ENCODE data around the gene FIG4. TPM values are rescaled to one million over a fixed set of nuclear protein-coding genes. Genes with fewer than 3 reads are reported as not detected.
"Not testable (repeated sequence)": the region's sequence is repeated elsewhere in the genome, so short reads cannot be mapped to it uniquely, and the experiment has no call there.

FIG4 gene
- total RNA-seq, 1 donor from 2014 or later: 15.6 TPM

- peak; percentile 58 for DNase-seq (ENCODE audit: low read depth)
- Histone ChIP-seq H3K27me3 (ENCODE audit: control insufficient read depth, insufficient read depth, low read length) (peaks cover 4% of the 10 kb centered on the region), H3K4me3 (ENCODE audit: low read depth, low read length) (no peak overlapping the region), H3K36me3 (ENCODE audit: control insufficient read depth, insufficient read depth, low read length) (no peaks in the 10 kb centered on the region)
- TF ChIP-seq, protein P1, sequence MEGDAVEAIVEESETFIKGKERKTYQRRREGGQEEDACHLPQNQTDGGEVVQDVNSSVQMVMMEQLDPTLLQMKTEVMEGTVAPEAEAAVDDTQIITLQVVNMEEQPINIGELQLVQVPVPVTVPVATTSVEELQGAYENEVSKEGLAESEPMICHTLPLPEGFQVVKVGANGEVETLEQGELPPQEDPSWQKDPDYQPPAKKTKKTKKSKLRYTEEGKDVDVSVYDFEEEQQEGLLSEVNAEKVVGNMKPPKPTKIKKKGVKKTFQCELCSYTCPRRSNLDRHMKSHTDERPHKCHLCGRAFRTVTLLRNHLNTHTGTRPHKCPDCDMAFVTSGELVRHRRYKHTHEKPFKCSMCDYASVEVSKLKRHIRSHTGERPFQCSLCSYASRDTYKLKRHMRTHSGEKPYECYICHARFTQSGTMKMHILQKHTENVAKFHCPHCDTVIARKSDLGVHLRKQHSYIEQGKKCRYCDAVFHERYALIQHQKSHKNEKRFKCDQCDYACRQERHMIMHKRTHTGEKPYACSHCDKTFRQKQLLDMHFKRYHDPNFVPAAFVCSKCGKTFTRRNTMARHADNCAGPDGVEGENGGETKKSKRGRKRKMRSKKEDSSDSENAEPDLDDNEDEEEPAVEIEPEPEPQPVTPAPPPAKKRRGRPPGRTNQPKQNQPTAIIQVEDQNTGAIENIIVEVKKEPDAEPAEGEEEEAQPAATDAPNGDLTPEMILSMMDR (IDR thresholded peaks at IDR 0.05; ENCODE audit: insufficient read depth, low read length, poor library complexity, severe bottlenecking): no peak
Observed at GRCh38 chr6:109867970-109868358, 176.9 kb downstream of the FIG4 start.

DNA sequence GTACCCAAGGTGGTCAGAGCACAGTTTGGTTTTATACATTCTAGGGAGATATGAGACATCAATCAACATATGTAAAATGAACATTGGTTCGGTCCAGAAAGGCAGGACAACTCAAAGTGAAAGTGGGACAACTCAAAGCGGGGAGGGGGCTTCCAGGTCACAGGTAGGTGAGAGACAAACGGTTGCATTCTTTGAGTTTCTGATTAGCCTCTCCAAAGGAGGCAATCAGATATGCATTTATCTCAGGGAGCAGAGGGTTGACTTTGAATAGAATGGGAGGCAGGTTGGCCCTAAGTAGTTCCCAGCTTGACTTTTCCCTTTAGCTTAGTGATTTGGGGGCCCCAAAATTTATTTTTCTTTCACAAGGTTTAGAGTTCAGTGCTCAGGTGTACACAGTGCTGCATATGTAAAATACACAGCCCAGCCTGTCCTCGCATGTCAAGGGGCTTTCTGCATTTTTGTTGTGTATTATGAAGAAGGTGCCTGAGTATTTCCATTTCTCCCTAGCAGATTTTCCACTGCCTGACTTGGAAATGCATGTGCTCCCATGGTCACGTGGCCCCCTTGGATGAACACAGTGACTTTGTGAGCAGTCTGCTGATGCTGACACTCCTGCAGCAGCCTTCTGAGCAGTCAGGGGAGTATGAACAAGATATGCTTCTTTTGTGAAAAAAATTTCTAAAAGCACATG, 178.4 kb downstream of the FIG4 start:
- H3K36me3 ChIP-seq (ENCODE audit: control insufficient read depth, insufficient read depth, low read length); DNase-seq (ENCODE audit: low read depth); H3K27me3 ChIP-seq (ENCODE audit: control insufficient read depth, insufficient read depth, low read length); H3K4me3 ChIP-seq (ENCODE audit: low read depth, low read length): not testable (repeated sequence)

- TF ChIP-seq, protein P1 (IDR thresholded peaks at IDR 0.05; ENCODE audit: insufficient read depth, low read length, poor library complexity, severe bottlenecking): no peak
- peaks cover 4% of the 10 kb centered on the region for H3K27me3 ChIP-seq (ENCODE audit: control insufficient read depth, insufficient read depth, low read length)
- H3K36me3 ChIP-seq (ENCODE audit: control insufficient read depth, insufficient read depth, low read length): no peaks in the 10 kb centered on the region
- no peak overlapping the region for H3K4me3 ChIP-seq (ENCODE audit: low read depth, low read length)
- no peak for DNase-seq (ENCODE audit: low read depth)
Observed at GRCh38 chr6:109870089-109870410, 179.0 kb downstream of the FIG4 start.

DNA sequence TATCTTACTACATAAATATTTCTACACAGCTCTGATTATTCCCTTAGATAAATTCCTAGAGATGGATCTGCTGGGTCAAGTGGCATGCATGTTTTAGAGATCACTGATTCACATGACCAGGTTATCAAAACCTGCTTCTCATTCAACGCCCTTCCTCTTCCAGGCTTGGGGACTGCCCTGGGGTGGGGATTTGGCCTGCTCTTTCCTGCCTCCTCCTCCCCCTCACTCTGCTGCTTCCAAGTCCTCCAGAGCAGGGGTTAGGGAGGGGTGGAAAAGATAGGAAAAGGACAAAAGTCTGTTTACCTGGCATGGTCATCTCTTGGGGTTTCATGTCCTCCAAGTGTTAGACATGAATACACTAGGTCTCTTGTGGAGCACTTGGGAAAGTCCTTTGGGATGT, 181.5 kb downstream of the FIG4 start:
- Histone ChIP-seq H3K4me3 (ENCODE audit: low read depth, low read length) (no peak overlapping the region), H3K27me3 (ENCODE audit: control insufficient read depth, insufficient read depth, low read length) (no peaks in the 10 kb centered on the region), H3K36me3 (ENCODE audit: control insufficient read depth, insufficient read depth, low read length) (no peaks in the 10 kb centered on the region)
- TF ChIP-seq, protein P1 (IDR thresholded peaks at IDR 0.05; ENCODE audit: insufficient read depth, low read length, poor library complexity, severe bottlenecking): no peak
- no peak for DNase-seq (ENCODE audit: low read depth)

- Histone ChIP-seq H3K36me3 (ENCODE audit: control insufficient read depth, insufficient read depth, low read length) (no peaks in the 10 kb centered on the region), H3K4me3 (ENCODE audit: low read depth, low read length) (no peak overlapping the region), H3K27me3 (ENCODE audit: control insufficient read depth, insufficient read depth, low read length) (no peaks in the 10 kb centered on the region)
- TF ChIP-seq, protein P1 (IDR thresholded peaks at IDR 0.05; ENCODE audit: insufficient read depth, low read length, poor library complexity, severe bottlenecking): no peak
- no peak for DNase-seq (ENCODE audit: low read depth)
Observed at GRCh38 chr6:109872968-109873545, 182.0 kb downstream of the FIG4 start.

DNA sequence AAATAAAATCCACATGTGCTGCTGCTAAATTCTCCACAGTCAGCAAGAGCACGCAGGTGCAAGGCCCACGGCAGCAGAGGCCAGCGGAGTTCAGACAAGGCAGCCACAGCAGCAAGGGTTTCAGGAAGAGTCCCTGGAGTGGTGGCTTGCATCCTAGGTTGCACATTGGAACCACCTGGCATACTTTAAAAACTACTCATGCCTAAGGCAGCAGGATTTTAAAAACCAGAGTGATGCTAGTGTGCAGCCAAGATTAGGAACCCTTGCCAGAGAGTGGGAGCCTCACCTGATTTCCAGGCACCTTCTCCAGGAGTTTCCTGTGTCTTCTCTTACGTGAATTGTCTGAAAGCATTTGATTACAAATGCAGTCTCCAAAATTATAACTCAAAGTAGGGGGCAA, 183.0 kb downstream of the FIG4 start:
- no peak for DNase-seq (ENCODE audit: low read depth)
- Histone ChIP-seq H3K27me3 (ENCODE audit: control insufficient read depth, insufficient read depth, low read length) (no peaks in the 10 kb centered on the region), H3K36me3 (ENCODE audit: control insufficient read depth, insufficient read depth, low read length) (no peaks in the 10 kb centered on the region), H3K4me3 (ENCODE audit: low read depth, low read length) (no peak overlapping the region)
- TF ChIP-seq, protein P1 (IDR thresholded peaks at IDR 0.05; ENCODE audit: insufficient read depth, low read length, poor library complexity, severe bottlenecking): no peak

Measured in kidney epithelial cell (primary cell).